Measurements from ENCODE around the gene SLC47A1. TPM values are rescaled to one million over a fixed set of nuclear protein-coding genes. Genes with fewer than 3 reads are reported as not detected.

Gene SLC47A1
- total and polyA plus RNA-seq, 2 of the 8 experiments (the other 6 are each of a cell fraction or from before 2014, with no cell fraction given): 1.5 to 3.6 TPM

GRCh38 chr17:19573075-19573474 is 39.4 kb downstream of the SLC47A1 start (continued):
- no peak for TF ChIP-seq CHD7 (IDR thresholded peaks at IDR 0.05; ENCODE audit: insufficient replicate concordance, low read length)
- TF ChIP-seq POLR2A (IDR thresholded peaks at IDR 0.05; ENCODE audit: control extremely low read depth in 1 of 2, low read depth in 2 of 2, low read length in 2 of 2): no peak

Data from H1 (cell line).